HCT116 (cell line): ENCODE results near the gene NEDD4L.

Source experiments
- ATF3 ChIP-seq: IDR thresholded peaks from 2 replicates; pipeline ENCODE4 v1.6.1; 2012
- CTCF ChIP-seq, 3 experiments: fragments of 200-600 bp in 1 of 3; sonication (generic) in 1 of 3; IDR thresholded peaks in 2 of 3; conservative IDR thresholded peaks in 1 of 3; 2 replicates each; pipeline ENCODE4 v1.5.1; 2012 to 2017; ENCODE audit warnings: low read depth in 2 of 3, low read length in 2 of 3, antibody characterized with exemption in 1 of 3, borderline replicate concordance in 1 of 3, control low read depth in 1 of 3, mild to moderate bottlenecking in 1 of 3, mixed read lengths in 1 of 3, mixed run types in 1 of 3, moderate library complexity in 1 of 3; ENCODE audit not compliant: insufficient read depth in 1 of 3
- ELF1 ChIP-seq: IDR thresholded peaks from 2 replicates; pipeline ENCODE4 v1.6.1; 2012; ENCODE audit warnings: low read depth, borderline replicate concordance
- POLR2A ChIP-seq: IDR thresholded peaks from 2 replicates; pipeline ENCODE4 v1.7.0; 2011; ENCODE audit warnings: borderline replicate concordance; ENCODE audit not compliant: insufficient read depth, insufficient read length; ENCODE audit errors: extremely low read depth
- POLR2AphosphoS5 ChIP-seq: IDR thresholded peaks from 2 replicates; pipeline ENCODE4 v1.6.1; 2011; ENCODE audit warnings: mild to moderate bottlenecking, low read depth, low read length, moderate library complexity
- RAD21 ChIP-seq: IDR thresholded peaks from 2 replicates; pipeline ENCODE4 v1.6.1; 2012; ENCODE audit warnings: low read depth, mild to moderate bottlenecking
- SP1 ChIP-seq: IDR thresholded peaks from 2 replicates; pipeline ENCODE4 v1.6.1; 2012; ENCODE audit warnings: low read depth
- TF ChIP-seq, protein P1 (sequence below): IDR thresholded peaks from 2 replicates; pipeline ENCODE4 v1.6.1; 2012

DNA sequence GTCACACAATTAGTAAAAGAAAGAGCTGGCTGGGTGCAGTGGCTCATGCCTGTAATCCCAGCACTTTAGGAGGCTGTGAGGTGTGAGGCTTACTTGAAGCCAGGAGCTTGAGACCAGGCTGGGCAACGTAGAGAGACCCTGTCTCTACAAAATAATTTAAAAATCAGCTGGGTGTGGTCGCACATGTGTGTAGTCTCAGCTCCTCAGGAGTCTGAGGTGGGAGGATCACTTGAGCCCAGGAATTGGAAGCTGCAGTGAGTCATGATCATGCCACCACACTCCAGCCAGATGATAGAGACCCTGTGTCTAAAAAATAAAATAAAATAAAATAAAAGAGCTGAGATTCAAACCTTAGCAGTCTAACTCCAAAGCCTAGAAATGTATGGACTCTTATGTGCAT is 39.0 kb upstream of the NEDD4L start:
- no peak for TF ChIP-seq SP1
- no peak for TF ChIP-seq POLR2AphosphoS5
- no peak for TF ChIP-seq RAD21
- no peak for TF ChIP-seq CTCF (IDR thresholded peaks at IDR 0.05 in 2 of 3, conservative IDR thresholded peaks at IDR 0.05 in 1 of 3; ENCODE audit: borderline replicate concordance in 1 of 3, insufficient read depth in 1 of 3, low read depth in 2 of 3, low read length in 2 of 3)
- TF ChIP-seq POLR2A, result no peak
- TF ChIP-seq ELF1, result no peak
- no peak for TF ChIP-seq ATF3
- TF ChIP-seq, protein P1, sequence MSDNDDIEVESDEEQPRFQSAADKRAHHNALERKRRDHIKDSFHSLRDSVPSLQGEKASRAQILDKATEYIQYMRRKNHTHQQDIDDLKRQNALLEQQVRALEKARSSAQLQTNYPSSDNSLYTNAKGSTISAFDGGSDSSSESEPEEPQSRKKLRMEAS, result no peak; the same call in 1 of the 2 replicates
